Calu3 (cell line): Measurements from ENCODE around the gene FAM217A. TPM values are rescaled to one million over a fixed set of nuclear protein-coding genes. Genes with fewer than 3 reads are reported as not detected.

Experiments used
- BruUV-seq: library from RNA; stranded (reverse); fragments of 400-500 nt; replicated peaks from 2 replicates; lab custom pipeline; 2021; lab: Mats Ljungman, UMichigan
- CTCF ChIA-PET: fragments of 300-600 bp; sonication (Branson Sonifier 250); formaldehyde crosslinking; loops from one replicate; lab custom pipeline; 2022; ENCODE audit warnings: antibody characterized with exemption; lab: Charles Lee
- DNase-seq: peaks from one replicate; pipeline ENCODE4 v3.0.0; 2022
- H3K27ac Mint-ChIP-seq: one replicate; pipeline ENCODE4 v1.8.0; 2022; ENCODE audit warnings: mixed read lengths; ENCODE audit not compliant: unreplicated experiment
- H3K27me3 Mint-ChIP-seq: one replicate; pipeline ENCODE4 v1.8.0; 2022; ENCODE audit warnings: mixed read lengths; ENCODE audit not compliant: unreplicated experiment
- H3K36me3 Mint-ChIP-seq: one replicate; pipeline ENCODE4 v1.8.0; 2022; ENCODE audit warnings: mild to moderate bottlenecking, moderate library complexity, mixed read lengths; ENCODE audit not compliant: insufficient read depth, unreplicated experiment
- H3K4me1 Mint-ChIP-seq: one replicate; pipeline ENCODE4 v1.8.0; 2022; ENCODE audit warnings: mild to moderate bottlenecking, low read depth, mixed read lengths; ENCODE audit not compliant: unreplicated experiment
- H3K4me3 Mint-ChIP-seq: one replicate; pipeline ENCODE4 v1.8.0; 2022; ENCODE audit warnings: mild to moderate bottlenecking, low read depth, moderate library complexity, mixed read lengths; ENCODE audit not compliant: unreplicated experiment
- H3K9me3 Mint-ChIP-seq: one replicate; pipeline ENCODE4 v1.8.0; 2022; ENCODE audit warnings: low read depth, mixed read lengths; ENCODE audit not compliant: unreplicated experiment
- CTCF ChIP-seq: fragments of 200-600 bp; IDR thresholded peaks from one replicate; pipeline ENCODE4 v1.8.0; 2022; ENCODE audit warnings: antibody characterized with exemption; ENCODE audit not compliant: unreplicated experiment
- intact Hi-C: fragments of 100-400 bp; cut with micrococcal nuclease; formaldehyde crosslinking; loops from one replicate; pipeline ENCODE4 v1.10.0; 2022; ENCODE audit not compliant: unreplicated experiment
- total RNA-seq: library from RNA; stranded (reverse); gene quantifications from 2 replicates; pipeline ENCODE4 v1.2.3, GENCODE V29; 2022

FAM217A gene
- total RNA-seq, 1 experiment from 2014 or later, result not detected

- CTCF ChIA-PET, result interaction anchor here (0.6 to 0.9 kb wide), 3 partner anchors 18 to 90 kb away, joined by 3 to 4 read pairs (median 3); no protein-coding TSS in a partner anchor
- no TSS peak for BruUV-seq
- Mint-ChIP-seq H3K4me1 (no peaks in the 10 kb centered on the region), H3K36me3 (no peaks in the 10 kb centered on the region), H3K4me3 (peak overlapping the region; percentile 49), H3K27ac (no peak overlapping the region), H3K9me3 (no peaks in the 10 kb centered on the region), H3K27me3 (no peaks in the 10 kb centered on the region)
- TF ChIP-seq CTCF, result no peak
- DNase-seq, result no peak
- intact Hi-C loops, result no loop called here
Measured at GRCh38 chr6:4084444-4085331, 5.8 kb upstream of the FAM217A start.

- TF ChIP-seq CTCF, result no peak
- Mint-ChIP-seq H3K27ac (no peak overlapping the region), H3K9me3 (no peaks in the 10 kb centered on the region), H3K4me3 (no peak overlapping the region), H3K36me3 (no peaks in the 10 kb centered on the region), H3K27me3 (no peaks in the 10 kb centered on the region), H3K4me1 (no peaks in the 10 kb centered on the region)
- BruUV-seq, result no TSS peak
- CTCF ChIA-PET, result no interaction called here
- peak; percentile 6 for DNase-seq
- intact Hi-C loops, result no loop called here
Measured at GRCh38 chr6:4074478-4075235, 4.3 kb downstream of the FAM217A start.

GRCh38 chr6:4071330-4071729, 7.6 kb downstream of the FAM217A start:
- H3K4me1 Mint-ChIP-seq, result no peaks in the 10 kb centered on the region
- H3K27me3 Mint-ChIP-seq, result no peaks in the 10 kb centered on the region
- intact Hi-C loops, result no loop called here
- no peak overlapping the region for H3K4me3 Mint-ChIP-seq
- no peaks in the 10 kb centered on the region for H3K9me3 Mint-ChIP-seq
- H3K27ac Mint-ChIP-seq, result no peak overlapping the region
- CTCF ChIA-PET, result no interaction called here
- no TSS peak for BruUV-seq
- H3K36me3 Mint-ChIP-seq, result no peaks in the 10 kb centered on the region
- no peak for TF ChIP-seq CTCF
- no peak for DNase-seq

DNA sequence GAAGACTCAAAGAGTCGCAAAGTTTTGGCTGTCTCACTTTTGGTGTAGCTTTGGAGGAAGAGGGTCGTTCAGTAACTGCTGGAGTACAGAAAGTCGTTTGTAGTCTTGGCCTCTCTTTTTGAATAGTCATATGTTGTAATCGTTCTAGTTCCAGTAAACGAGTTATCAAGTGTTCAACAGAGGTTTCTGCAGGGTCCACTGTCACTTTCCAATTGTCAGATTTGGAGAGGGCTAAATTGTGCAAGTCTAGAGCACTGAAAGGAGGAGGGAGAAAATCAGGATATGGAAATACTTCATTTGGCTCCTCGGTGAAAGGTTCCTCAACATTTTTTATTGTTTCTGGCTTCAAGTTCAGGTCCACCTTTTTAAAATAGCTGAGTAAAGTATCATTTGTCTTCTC, 9.7 kb downstream of the FAM217A start:
- BruUV-seq, result no TSS peak
- Mint-ChIP-seq H3K27me3 (no peaks in the 10 kb centered on the region), H3K27ac (no peak overlapping the region), H3K9me3 (no peaks in the 10 kb centered on the region), H3K4me3 (no peak overlapping the region), H3K36me3 (peaks cover 6% of the 10 kb centered on the region), H3K4me1 (no peaks in the 10 kb centered on the region)
- CTCF ChIA-PET, result interaction anchor here (0.6 kb wide), 1 partner anchor 21 kb away, joined by 5 read pairs; no protein-coding TSS in a partner anchor
- intact Hi-C loops, result no loop called here
- no peak for TF ChIP-seq CTCF
- DNase-seq, result no peak
